ENCODE measurements around the gene IKZF2. TPM values are rescaled to one million over a fixed set of nuclear protein-coding genes. Genes with fewer than 3 reads are reported as not detected.

IKZF2 gene
- total and polyA plus RNA-seq, 10 donors, result 0.50 to 43.4 (median 20.4) TPM

DNA sequence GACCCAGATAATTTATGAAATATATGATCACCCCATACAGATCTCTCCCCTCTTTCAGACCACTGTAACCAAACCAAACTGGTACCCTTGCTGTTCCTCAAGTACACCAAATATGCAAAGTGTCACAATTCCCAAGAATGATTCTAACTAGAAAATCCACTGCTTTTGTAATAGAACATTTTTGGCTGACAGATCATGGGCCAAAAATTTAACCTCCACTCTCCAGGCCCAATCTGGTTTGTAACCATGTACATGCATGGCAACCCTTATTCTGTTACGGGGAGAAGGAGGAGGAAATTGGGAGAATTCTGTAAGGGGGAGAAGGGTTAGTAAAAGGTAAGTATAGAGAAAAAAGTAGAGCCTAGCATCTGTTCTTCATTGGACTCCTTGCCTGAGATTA lies 62.0 kb downstream of the IKZF2 start:
- WGBS, 5 donors, result 86 to 96% (median 87%) methylated on average over 1 of the region's 1 CpG
- H3K4me3 ChIP-seq, result no peak overlapping the region

DNA sequence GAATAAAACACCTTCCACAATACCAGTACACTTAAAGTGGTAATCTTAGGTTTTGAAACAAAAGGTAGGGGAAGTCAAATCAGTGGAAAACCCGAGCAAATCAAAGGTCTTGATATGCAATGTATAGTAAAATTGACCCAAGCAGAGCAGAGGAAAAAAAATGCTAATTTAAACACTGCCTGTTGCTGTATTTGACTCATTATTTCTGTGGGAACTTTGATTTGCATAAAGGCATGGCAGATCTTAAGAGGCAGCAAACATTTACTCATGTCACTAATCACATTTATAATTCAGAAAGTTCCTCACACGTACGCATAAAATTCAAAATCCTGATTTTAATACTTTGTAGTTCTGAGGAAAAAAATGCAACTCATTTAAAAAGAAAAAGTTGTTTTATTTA lies 64.4 kb downstream of the IKZF2 start:
- H3K27ac ChIP-seq, result no peak overlapping the region
- 69 to 84% (median 75%) methylated on average over 3 of the region's 3 CpGs for WGBS, 5 donors

More for the DNA sequence above, 62.0 kb downstream of the IKZF2 start:
- DNase-seq, result no peak
- no peak overlapping the region for H3K27ac ChIP-seq
- TF ChIP-seq, protein P1, sequence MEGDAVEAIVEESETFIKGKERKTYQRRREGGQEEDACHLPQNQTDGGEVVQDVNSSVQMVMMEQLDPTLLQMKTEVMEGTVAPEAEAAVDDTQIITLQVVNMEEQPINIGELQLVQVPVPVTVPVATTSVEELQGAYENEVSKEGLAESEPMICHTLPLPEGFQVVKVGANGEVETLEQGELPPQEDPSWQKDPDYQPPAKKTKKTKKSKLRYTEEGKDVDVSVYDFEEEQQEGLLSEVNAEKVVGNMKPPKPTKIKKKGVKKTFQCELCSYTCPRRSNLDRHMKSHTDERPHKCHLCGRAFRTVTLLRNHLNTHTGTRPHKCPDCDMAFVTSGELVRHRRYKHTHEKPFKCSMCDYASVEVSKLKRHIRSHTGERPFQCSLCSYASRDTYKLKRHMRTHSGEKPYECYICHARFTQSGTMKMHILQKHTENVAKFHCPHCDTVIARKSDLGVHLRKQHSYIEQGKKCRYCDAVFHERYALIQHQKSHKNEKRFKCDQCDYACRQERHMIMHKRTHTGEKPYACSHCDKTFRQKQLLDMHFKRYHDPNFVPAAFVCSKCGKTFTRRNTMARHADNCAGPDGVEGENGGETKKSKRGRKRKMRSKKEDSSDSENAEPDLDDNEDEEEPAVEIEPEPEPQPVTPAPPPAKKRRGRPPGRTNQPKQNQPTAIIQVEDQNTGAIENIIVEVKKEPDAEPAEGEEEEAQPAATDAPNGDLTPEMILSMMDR (IDR thresholded peaks at IDR 0.05 in 8 of 11, conservative IDR thresholded peaks at IDR 0.05 in 3 of 11), result no peak
- TF ChIP-seq POLR2A (IDR thresholded peaks at IDR 0.05) (no peak), POLR2AphosphoS5 (IDR thresholded peaks at IDR 0.05) (no peak)
- H3K9me3 ChIP-seq, result no peaks in the 10 kb centered on the region
- H3K27me3 ChIP-seq (replicated peaks in 1 of 7), result no peaks in the 10 kb centered on the region
- intact Hi-C loops (cut with DNase I; ENCODE audit: low total_unique reads), result no loop called here
- no peaks in the 10 kb centered on the region for H3K36me3 ChIP-seq
- no peaks in the 10 kb centered on the region for H3K4me1 ChIP-seq

DNA sequence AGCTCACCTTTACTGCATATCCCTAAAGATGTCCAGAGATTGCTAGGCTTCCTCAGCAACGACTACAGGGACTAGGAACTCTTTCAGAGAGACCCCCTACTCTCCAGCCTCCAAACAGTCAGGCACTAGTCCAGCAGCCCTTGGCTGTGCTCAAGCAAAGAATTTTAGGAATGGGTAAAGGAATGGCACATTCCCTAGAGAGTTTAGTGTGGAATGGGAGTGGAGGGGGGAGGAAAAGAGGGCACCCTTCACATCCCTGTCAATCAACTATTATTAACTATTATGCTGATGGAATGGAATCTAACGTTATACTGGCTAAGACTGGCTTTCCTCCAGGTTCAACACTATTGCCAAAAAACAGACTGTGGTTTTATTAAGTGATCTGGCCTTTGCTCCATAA lies 64.8 kb downstream of the IKZF2 start:
- H3K27ac ChIP-seq, result no peak overlapping the region
- H3K4me1 ChIP-seq, result no peaks in the 10 kb centered on the region
- TF ChIP-seq POLR2AphosphoS5 (IDR thresholded peaks at IDR 0.05), result no peak
- TF ChIP-seq POLR2A (IDR thresholded peaks at IDR 0.05), result no peak
- TF ChIP-seq, protein P1 (IDR thresholded peaks at IDR 0.05 in 8 of 11, conservative IDR thresholded peaks at IDR 0.05 in 3 of 11), result no peak
- WGBS, 5 donors, result 54 to 71% (median 64%) methylated on average over 2 of the region's 2 CpGs
- no peaks in the 10 kb centered on the region for H3K36me3 ChIP-seq
- H3K4me3 ChIP-seq, result no peak overlapping the region
- no peak for DNase-seq
- H3K9me3 ChIP-seq, result no peaks in the 10 kb centered on the region
- intact Hi-C loops (cut with DNase I; ENCODE audit: low total_unique reads), result no loop called here
- H3K27me3 ChIP-seq (replicated peaks in 1 of 7), result no peaks in the 10 kb centered on the region

More for the DNA sequence above, 64.4 kb downstream of the IKZF2 start:
- Histone ChIP-seq H3K9me3 (no peaks in the 10 kb centered on the region), H3K4me3 (no peak overlapping the region), H3K27me3 (replicated peaks in 1 of 7) (no peaks in the 10 kb centered on the region), H3K4me1 (no peaks in the 10 kb centered on the region), H3K36me3 (no peaks in the 10 kb centered on the region)
- TF ChIP-seq, protein P1 (IDR thresholded peaks at IDR 0.05 in 8 of 11, conservative IDR thresholded peaks at IDR 0.05 in 3 of 11), result no peak
- TF ChIP-seq POLR2A (IDR thresholded peaks at IDR 0.05), result no peak
- TF ChIP-seq POLR2AphosphoS5 (IDR thresholded peaks at IDR 0.05), result no peak
- intact Hi-C loops (cut with DNase I; ENCODE audit: low total_unique reads), result no loop called here
- no peak for DNase-seq

DNA sequence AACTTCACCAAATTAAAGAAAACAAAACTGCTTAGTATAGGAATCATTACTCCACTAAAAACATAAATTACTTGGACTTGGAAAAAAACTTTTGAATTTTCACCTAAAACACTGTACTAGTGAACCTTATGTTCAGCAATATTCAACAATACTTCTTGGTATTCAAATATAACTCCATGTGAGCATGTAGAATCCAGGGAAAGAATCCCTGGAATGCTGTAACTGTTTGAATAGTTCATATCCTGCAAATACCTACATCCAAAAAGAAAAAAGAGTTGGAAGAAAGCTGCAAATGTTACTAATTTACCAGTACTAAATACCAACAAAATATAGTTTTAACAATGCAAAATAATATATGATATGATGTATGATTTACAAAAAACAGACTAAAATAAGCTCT lies 65.4 kb downstream of the IKZF2 start:
- Histone ChIP-seq H3K9me3 (no peaks in the 10 kb centered on the region), H3K27me3 (replicated peaks in 1 of 7) (no peaks in the 10 kb centered on the region), H3K36me3 (no peaks in the 10 kb centered on the region), H3K27ac (no peak overlapping the region), H3K4me1 (no peaks in the 10 kb centered on the region), H3K4me3 (no peak overlapping the region)
- no peak for DNase-seq
- TF ChIP-seq POLR2A (IDR thresholded peaks at IDR 0.05), result no peak
- TF ChIP-seq POLR2AphosphoS5 (IDR thresholded peaks at IDR 0.05), result no peak
- TF ChIP-seq, protein P1 (IDR thresholded peaks at IDR 0.05 in 8 of 11, conservative IDR thresholded peaks at IDR 0.05 in 3 of 11), result no peak
- intact Hi-C loops (cut with DNase I; ENCODE audit: low total_unique reads), result no loop called here

All from spleen (tissue), 11 donors.